Stimulated activated CD8-positive, alpha-beta memory T cell treated with anti-CD3 and anti-CD28 coated beads, Interleukin-4, amount 100 ng/mL, for 48 hours (primary cell): ENCODE measurements around the gene PRKCZ.

Experiments
- DNase-seq: peaks from one replicate; pipeline ENCODE4 v3.0.0-alpha.2; 2020

The PRKCZ gene

DNA sequence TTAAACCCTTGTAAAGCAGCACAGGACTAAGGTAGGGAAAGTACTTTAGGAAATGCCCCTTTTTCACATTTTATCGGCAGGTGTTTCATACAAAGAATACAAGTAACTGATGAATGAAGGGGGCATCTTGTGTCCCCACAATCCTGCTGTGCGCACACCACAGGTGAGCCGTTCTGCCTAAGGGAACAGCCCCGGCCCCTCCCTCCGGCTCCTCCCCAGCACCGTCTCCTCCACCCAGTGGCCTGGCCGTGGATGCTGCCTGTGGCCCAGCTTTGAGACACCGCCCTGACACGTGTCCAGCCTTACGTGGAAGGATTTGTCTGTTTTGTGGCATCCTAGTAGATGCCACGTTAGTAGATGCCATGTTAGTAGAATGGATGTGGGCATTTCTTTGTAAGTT lies 131.5 kb downstream of the PRKCZ start:
- no peak for DNase-seq

DNA sequence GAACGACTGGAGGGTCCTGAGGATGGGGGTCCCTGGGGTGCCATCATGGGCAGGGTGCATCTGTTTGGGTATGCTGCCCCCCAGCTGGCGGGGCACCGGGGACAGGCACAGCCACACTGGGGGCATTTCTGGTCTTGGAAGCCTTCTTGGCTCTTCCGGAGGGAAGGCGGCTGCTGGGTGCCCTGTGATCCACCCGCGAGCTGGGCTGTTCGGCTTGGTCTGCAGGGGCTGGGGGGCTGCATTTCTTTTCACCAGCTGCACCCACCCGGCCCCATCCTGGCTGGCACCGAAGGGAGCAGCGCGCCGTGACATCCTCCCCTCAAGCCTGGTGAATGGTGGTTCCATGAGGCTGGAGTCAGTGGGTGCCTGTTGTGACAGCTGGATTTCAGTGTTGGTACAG lies 132.2 kb downstream of the PRKCZ start:
- no peak for DNase-seq

DNA sequence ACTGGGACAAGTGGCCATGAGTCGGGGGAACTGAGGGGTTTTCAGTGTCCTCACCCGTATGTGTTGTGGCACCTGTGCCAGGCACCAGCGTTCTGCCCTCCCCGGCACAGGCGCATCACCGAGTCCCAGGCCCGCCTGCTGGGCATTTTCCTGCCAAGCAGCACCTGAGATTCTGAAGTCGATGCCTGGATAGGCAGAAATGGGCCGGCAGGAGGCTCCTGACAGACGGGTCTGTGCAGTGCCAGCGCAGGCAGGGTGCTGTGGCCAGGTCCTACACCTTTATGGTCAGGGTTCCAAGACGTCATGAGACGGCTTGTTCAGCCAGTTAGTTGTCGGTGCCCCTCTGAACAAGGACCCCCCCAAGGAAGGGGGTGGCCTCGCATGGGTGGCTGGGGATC lies 133.7 kb downstream of the PRKCZ start:
- DNase-seq: no peak

DNA sequence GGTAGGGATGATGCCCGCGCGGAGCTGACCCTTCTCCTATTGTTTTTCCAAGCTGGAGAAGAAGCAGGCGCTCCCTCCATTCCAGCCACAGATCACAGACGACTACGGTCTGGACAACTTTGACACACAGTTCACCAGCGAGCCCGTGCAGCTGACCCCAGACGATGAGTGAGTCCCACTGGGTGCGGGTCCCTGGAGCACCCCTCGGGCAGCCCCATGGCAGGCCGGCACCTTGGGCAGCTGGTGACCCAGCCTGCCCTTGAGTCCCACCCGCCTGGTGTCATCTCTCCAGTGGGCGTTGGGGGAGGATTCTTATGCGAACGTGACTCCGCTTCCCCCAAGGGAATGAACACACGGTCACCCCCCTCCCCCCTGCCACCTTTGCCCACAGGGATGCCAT lies 134.3 kb downstream of the PRKCZ start:
- no peak for DNase-seq

DNA sequence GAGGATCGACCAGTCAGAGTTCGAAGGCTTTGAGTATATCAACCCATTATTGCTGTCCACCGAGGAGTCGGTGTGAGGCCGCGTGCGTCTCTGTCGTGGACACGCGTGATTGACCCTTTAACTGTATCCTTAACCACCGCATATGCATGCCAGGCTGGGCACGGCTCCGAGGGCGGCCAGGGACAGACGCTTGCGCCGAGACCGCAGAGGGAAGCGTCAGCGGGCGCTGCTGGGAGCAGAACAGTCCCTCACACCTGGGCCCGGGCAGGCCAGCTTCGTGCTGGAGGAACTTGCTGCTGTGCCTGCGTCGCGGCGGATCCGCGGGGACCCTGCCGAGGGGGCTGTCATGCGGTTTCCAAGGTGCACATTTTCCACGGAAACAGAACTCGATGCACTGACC lies 134.7 kb downstream of the PRKCZ start:
- no peak for DNase-seq

DNA sequence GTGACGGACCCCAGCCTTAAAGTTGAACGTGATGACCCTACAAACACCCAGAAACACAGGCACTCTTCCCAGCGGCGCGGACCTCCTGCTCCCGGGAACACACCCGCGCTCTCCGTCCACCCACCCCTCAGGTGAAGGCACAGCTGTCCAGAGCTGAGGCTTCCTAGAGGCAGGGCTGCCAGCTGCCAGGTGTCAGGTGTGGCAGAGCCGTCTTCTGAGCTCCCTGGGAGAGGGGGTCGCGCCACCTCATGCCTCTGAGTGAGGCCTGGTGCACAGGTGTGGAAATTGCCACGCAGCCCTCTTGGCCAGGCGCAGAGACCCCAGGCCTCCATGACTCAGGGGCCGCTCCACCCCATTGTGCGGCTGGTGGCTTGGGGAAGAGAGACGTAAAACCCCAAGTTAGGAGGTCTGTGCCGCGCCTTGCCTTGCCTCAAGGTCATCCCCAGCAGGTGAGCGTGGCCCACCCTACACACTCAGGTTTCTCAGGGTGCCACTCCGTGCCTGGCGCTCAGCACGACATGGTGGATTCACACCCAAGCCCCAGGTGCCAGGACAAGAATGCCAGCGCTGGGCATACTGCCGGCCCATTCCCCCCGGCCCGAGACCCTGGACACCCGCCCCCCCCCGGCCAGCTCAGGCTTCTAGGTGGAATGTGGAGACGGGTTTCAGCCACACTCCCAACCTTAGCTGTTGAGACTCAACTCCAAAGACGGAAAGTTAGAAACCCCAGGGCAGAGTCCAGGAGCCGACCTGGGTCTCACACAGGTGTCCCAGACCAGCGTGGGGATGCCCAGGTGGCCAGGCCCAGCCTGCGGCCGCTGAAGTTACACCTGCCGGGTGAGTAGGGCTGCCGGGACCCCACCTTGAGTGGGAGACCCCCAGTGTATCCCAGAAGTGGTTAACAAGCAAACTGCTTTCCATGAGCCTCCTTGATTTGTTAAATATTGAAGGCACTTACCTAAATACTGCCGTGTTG lies 136.0 kb downstream of the PRKCZ start:
- no peak for DNase-seq

DNA sequence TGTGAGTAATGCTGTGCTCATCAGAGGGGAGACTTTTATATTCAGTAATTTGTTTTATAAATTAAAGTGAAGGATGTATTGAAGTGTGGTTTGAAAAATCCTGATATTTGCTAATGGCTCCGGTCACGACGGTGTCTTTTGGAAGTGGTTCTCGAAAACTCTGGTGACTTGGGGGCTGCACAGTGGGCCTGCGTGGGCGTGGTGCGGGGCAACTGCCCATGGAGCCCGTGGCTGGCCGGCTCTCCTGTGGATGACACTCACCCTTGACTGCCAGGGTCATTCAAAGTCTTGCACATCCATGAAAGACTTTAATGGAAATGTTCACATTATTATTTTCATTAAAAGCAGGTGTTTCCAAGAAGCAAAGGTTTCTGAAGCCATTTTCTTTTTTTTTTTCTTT lies 136.7 kb downstream of the PRKCZ start:
- DNase-seq: no peak

DNA sequence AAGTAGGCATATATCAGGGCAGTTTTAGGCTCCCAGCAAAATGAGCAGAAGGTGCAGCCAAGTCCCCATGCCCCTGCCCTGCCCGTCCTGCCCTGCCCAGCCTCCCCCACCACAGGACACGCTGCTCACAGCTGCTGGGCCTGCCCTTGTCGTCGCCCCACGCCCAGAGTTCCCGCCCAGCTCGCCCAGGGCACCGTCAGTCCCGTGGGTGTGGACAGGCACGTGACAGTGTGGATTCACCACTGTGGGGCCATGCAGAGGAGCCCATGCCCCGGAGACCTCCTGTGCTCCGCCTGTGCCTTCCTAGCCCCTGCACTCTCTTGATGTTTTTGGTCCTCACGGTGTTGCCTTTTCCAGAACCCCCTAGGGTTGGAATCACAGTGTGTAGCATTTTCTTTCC lies 137.4 kb downstream of the PRKCZ start:
- no peak for DNase-seq

DNA sequence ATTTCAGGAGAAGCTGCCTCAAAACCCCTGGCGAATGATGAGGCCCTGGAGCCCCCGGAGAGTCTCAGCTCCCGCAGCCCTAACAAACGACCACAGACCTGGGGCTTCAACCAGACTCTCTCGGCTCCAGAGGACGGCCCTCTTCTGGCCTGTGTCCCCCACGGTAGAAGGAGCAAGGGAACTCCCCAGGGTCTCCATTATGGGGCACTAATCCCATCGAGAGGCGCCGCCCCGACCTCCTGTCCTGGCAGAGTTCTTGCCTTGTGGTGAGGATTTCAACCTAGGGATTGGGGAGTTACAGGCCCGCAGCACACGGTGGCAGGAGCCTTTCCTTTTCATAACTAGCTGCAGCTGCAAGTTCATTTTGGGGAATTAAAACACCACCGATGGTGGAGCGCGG lies 138.1 kb downstream of the PRKCZ start:
- no peak for DNase-seq

DNA sequence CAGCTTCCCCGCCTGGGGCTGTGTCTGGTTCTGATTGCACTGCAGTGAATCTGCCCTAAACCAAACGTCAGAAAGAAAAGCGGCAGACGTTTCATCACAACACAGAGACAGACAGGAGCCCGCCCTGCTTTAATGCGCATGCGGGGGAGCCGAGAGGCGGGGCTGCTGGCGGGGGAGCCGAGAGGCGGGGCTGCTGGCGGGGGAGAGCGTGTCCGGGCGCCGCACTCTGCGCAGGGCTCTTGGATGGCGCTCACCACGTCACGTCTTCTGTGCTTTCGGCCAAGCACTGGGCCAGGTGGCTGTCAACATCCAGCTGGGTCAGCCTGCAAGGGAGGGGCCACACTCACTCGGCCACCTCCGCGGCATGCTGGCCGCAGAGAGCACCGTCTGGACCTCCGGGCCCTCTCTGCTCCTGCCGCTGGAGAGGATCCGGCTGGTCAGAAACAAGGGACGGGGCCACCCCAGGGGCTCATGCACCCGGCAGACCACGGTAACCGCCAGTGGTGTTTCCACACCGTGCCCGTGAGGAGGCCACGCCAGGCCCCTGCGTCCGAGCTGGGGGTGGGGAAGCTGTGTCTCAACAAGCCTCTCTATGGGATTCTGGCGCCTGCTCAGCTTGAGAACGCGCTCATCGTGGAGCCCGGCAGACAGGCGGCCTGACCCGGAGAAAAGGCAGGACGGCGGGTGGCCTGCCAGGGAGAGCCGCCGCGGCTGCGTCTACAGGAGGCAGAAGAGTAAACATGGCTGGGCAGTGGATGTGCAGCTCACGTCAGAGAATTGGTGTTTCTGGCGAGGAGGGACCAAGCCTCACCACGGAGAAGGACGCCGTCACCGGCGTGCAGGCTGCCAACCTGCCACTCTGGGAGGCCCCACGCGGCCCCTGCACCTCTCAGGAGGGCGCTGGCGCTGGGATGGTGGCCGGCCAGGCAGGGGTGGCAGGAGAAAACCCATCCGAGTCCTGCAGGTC lies 139.5 kb downstream of the PRKCZ start:
- peak; percentile 93 for DNase-seq

DNA sequence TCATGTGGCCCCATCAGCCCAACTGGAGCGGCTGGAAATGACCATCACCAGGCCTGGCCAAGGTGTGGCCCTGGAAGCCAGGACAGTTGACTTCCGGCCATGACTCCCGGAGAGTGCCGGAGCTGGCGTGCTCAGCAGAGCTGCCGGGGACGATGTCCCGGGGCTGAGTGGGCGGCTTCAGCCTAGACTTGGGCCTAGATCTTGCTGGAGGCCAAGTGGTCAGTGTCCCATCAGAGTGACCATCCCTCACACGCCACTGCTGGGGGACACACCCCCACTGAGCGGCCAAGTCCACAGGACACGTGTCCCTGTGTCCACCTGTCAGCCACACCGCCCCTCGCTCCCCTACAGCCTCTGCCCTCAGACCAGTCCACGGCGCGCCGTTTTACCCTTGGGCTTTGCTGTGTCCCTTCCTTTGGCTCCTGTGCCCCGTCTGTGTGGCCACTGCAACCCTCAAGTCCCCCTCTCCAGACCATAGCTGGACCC lies 140.3 kb downstream of the PRKCZ start:
- no peak for DNase-seq

DNA sequence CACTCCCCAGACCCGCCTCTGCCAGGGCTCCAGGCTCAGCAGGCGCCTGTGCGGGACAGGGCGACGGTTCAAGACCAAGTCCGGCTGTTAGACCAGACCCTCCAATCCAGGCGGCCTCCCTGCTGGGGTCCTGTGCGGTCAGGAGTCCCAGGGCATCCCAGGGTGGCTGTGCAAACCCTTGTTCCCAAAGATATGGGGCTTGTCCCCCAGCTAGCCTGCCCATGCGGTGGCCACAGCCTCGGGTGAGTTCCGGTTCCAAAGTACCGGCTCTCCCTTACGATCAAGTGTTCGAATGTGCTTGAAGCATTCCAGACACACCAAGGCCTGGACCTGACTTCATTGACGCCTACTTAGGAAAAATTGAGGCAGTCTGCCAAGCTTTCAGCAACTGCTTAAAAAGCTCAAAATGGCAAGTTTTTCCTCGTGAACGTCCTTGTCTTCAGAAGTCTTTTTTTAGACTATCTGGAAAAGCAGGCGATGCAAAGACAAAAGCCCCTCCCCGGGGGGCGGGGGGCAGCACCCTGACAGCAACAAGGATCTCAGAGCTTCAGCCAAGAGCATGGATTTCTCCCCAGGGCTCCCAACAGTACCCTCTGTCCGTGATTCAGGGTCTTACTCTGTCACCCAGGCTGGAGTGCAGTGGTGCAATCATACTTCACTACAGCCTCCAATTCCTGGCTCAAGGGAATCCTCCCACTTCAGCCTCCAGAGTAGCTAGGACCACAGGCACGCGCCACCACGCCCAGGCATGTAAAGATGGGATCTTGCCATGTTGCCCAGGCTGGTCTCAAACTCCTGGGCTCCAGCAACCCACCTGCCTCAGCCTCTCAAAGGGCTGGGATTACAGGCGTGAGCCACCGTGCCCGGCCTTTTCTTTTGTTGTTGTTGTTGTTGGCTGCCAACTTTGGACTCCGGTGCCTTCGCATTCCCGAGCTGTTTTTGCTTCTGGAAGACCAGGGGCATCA lies 142.1 kb downstream of the PRKCZ start:
- no peak for DNase-seq

DNA sequence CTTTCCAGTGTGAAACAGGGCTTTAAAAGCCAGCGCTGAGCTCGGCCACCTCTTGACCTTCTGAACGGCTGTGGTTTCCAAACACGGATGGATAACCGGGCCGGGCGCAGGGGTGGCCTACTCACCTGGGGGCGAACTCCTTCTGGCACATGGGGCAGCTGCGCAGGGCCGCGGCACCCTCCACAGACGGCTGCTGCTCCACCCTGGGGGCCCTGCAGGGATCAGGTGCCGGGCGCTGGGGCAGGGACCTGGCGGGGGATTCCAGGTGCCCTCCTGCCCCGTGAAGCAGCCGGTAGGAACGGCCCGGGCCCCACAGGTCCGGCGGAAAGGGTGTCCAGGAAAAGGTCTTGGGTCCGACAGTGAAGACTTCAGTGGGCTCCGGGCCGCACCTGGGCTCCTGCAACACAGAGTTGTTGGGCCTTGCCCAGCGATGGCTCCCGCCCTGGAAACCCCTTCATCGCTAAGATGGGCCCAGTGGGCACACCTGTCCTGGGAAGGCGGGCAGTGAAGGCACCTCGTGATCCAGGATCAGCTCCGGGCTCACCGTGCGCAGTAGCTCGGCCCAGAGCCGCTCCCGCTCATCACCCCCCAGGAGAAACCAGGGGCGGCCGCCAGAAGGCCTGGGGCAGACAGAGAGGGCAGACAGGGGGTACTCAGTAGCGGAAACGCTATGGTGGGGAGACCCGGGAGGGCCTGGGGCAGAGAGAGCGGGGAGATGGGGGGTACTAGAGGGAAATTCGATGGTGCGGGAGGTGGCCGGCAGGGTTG lies 143.5 kb downstream of the PRKCZ start:
- DNase-seq: no peak

DNA sequence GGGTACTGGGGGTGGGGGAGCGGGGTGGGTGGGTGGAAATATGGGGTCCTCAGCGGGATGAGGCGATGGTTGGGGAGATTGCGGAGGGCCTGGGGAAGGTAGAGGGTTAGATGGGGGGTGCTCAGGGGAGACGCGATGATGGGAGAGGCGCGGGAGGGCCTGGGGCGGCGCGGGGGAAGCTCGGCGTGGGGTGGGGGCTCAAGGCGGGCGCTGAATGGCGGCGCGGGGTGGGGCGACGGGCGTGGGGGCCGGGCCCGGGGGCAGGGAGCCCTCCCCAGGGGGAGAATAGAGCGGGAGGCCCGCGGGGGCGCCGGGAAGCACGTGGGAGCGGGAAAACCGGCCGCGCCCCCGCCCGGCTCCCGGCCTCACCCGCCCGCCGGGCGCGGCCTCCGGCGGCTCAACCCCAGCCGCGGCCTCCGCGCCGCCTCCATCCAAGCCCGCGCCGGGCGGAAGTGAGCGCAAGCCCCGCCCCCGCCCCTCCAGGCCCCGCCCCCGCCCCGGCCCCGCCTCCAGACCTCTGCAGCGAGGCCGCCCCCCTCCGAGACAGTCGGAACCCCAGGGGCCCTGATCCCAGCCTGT lies 144.2 kb downstream of the PRKCZ start, which contains the start of gene FAAP20:
Gene FAAP20 (minus strand): TSS at position 454 of the 579 bp plus-strand sequence. CDS start 23 bp downstream, at position 431.
- peak; percentile 78 for DNase-seq

DNA sequence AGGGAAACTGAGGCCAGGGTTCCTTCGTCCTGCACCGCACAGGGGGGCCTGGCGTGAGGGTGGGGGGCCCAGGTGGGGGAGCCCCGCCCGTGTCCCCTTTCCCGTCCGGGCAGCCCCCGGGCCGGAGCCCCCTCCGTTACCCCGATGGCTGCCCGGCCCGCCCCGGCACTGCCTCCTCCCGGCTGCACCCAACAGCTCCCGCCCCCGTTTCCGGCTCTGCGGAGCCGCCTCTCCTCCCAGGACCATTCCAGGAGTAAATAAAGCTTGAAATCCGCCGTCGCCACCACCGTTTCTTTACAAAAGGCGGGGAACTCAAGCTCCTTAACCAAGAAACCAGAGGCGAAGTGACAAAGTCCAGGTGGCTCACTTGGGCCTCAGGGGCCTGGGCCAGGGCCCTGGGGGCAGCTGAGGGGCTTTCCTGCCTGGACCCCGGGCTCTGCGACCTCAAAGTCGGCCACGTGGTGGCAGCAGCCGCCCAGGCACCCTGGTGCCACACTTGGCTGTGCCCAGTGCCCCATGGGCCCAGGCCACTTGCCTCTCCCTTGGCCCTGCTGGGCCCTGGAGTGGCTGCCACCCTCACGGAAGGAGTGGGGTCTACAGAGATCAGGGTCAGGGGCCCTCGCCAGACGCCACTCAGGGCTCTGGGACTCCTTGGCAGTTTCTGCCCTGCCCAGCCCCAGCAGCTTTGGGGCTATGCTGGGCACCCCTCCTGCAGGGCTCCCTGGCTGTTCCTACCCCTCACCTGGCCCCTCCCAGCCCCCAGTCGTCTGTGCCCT lies 144.9 kb downstream of the PRKCZ start:
- DNase-seq: peak; percentile 89

DNA sequence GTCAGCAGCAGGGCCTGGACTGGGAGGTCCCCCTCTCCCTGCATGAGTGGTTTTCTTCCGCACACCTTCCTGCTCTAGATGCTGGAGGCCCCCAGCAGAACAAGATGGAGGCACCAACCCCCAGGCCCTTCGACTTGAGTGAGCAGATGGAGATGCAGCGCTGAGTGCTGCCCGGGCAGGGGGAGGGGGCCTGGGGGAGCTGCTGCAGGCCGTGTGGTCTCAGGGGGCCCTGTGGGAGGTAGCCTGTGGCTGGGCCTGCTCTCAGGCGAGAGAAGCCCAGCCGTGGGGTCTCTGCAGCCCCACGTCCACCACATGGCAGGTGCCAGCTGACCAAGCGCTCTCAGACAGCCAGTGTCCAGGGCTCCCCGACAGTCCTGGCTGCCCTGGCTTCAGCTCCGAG lies 145.6 kb downstream of the PRKCZ start:
- no peak for DNase-seq

DNA sequence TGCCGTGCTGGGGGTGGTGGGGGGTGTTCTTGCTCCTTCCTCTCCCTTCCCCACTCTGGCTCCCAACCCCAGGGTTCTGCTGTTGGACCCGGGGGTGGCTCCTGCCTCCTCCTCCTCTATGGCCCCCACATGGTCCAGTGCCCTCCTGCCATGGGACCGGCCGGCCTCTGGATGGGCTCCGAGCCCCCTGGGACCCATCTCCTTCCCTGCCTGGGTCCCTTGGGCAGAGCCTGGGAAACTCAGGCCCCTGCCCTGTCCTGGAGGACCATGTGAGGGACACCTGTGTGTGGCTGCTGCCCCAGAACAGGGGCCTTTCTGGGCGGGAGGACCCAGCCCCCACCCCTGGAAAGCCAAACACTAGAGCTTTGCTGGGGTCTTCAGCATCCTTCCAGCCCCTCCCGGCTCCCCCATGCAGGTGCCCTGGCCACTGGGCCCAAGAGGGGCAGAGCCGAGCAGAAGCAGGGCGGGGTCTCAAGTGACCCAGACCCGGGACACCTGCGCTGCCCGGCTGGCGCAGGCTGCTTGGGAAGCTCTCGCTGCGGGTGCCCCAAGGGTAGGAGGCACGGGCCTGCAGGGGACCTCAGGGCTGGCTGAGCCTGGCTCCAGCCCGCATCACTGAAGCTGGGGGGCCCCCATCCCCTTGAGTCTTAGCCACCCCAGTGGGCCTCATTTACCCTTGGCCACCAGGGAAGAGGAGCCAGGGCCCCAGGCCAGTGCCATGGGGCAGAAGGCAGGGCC lies 146.9 kb downstream of the PRKCZ start:
- no peak for DNase-seq

DNA sequence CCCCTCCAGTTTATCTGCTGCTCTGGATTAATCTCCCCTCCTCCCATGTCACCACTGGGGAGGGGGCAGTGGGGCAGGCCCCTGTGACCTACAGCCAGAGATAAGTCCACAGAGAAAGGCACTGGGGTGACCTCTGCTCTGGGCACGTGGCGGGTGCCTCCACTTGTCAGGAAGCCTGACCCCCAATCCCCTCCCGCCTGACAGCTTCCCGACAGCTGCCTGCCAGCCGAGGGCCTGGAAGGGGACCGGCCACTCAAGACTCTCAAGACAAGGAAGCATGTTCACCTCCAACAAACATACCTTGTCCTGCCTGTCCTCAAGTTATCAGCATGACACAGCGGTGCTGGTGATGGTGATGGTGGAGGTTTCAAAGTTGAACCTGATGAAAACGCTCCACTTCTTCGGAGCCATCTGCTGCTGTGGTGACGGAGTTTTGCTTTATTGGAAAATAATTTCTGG lies 147.5 kb downstream of the PRKCZ start:
- DNase-seq: no peak

DNA sequence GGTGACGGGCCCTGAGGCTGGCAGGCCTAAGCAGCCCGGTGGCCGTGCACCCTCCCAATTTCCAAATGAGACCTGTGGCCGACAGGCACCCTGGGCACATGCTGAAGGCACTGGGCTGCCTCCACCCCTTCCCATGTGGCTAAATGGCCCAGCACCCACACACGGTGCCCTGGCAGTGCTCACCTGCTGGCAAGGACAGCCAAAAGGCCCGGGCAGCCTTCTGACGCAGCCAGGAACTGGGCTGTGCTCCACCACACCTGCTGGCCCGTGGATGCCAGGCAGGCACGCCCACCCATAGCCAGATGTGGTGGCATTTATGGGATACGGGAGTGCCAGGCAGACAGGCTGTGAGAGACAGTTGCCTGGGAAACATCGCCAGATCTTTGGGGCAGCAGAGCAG lies 148.4 kb downstream of the PRKCZ start:
- DNase-seq: no peak
